IPS-NIHi7 (cell line): ENCODE results near the gene CSNK1D.
"Not testable (repeated sequence)": the region's sequence is repeated elsewhere in the genome, so short reads cannot be mapped to it uniquely, and the experiment has no call there.

ENCODE experiments used
- DNase-seq: peaks from one replicate; pipeline ENCODE4 v3.0.0; 2012; ENCODE audit warnings: mixed read lengths; ENCODE audit errors: extremely low spot score

The CSNK1D gene

GRCh38 chr17:82193050-82193449, 80.5 kb downstream of the CSNK1D start:
- not testable (repeated sequence) for DNase-seq
